Hematopoietic multipotent progenitor cell treated with erythropoietin and hydrocortisone succinate and interleukin-3 and kit ligand, for 4 days (in vitro differentiated cells): ENCODE measurements around the gene SYPL2.

Source experiments
- DNase-seq: peaks from one replicate; pipeline ENCODE4 v3.0.0-alpha.2; 2015

SYPL2 gene

GRCh38 chr1:109493227-109493626 lies 26.9 kb downstream of the SYPL2 start:
- DNase-seq = no peak

DNA sequence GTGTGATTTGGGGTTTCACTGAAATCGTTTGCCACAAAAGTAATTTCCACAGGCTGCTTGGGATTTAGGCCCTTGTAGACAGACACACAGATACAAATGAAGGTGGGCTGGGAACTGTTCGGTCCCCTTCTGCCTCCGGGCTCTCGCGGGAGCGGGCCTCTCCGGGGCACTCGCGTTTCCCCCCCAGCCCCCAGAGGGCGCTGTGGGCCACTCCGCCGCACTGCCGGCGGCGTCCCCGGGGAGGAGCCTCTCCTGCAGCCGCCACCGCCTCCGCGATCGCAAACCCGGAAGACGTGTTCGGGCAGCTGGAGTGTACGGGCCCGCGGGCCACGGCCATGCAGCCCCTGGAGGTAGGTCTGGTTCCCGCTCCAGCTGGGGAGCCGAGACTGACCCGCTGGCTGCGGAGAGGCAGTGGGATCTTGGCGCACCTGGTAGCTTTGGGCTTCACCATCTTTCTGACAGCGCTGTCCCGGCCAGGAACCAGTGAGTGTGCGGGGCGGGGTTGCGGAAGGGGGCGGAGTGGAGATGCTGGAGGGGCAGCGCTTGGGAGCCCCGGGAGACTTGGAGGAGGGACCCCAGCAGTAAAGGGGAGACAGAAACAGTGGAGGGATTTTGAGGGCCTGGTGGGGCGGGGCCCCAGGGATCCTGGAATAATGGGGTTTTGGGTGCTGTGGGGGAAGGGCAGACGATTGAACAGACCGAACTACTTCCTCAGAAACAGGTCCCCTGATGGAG lies 27.6 kb downstream of the SYPL2 start, which contains the start of gene CYB561D1:
Gene CYB561D1, plus strand, starts transcription at position 290 of the 735 bp plus-strand sequence. Its CDS starts 46 bp downstream, at position 336.
- peak; percentile 94 for DNase-seq

DNA sequence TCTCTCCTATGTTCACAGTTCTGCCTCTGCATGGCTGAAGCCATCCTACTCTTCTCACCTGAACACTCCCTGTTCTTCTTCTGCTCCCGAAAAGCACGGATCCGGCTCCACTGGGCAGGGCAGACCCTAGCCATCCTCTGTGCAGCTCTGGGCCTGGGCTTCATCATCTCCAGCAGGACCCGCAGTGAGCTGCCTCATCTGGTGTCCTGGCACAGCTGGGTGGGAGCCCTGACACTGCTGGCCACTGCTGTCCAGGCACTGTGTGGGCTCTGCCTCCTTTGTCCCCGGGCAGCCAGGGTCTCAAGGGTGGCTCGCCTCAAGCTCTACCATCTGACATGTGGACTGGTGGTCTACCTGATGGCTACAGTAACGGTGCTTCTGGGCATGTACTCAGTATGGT lies 29.4 kb downstream of the SYPL2 start:
- no peak for DNase-seq

GRCh38 chr1:109497449-109498160 lies 31.3 kb downstream of the SYPL2 start:
- DNase-seq = no peak

- DNase-seq = peak; percentile 49
Observed at GRCh38 chr1:109498161-109498801, 31.9 kb downstream of the SYPL2 start.

GRCh38 chr1:109499081-109499480 lies 32.7 kb downstream of the SYPL2 start:
- DNase-seq = no peak

DNA sequence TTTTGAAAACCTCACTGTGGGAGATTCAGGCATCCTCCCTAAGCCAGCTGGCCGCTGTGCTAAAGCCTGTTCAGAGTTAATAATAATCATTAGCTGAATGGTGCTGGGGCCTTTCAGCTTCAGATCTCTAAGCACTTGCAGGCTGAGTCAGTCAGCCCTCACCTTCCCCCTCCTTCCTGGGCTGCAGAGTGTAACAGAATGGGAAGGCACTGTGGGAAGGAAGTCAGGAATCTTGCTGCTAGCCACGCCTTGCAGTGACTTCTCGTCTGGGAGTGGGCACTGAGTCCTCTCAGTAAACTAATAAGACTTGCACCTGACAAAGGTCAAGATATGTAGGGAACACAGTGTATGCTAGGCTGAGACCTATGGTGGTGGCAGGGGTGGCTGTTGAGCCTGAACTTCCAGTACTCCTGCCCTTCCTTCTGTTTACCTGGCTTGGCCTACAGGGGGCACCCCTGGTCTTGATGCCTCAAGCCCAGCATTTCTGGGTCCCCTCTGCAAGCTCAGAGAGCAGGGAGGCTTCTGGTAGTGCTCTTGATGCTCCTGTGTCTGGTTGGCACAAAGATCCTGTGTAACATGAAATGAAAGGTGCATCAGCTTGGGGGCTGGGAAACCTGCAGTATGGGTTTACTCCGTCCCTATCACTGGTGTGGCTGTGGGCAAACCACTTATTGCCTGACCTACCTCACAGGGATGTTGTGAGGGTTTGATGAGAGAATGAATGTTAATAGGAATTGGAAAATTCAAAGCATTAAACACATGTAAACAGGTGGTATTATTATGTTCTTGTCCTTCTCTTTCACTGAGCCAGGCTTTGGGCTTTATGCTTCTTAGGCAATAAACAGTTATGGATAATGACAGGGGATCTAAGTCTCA lies 33.6 kb downstream of the SYPL2 start:
- peak; percentile 83 for DNase-seq

GRCh38 chr1:109500941-109501381 lies 34.6 kb downstream of the SYPL2 start:
- no peak for DNase-seq

DNA sequence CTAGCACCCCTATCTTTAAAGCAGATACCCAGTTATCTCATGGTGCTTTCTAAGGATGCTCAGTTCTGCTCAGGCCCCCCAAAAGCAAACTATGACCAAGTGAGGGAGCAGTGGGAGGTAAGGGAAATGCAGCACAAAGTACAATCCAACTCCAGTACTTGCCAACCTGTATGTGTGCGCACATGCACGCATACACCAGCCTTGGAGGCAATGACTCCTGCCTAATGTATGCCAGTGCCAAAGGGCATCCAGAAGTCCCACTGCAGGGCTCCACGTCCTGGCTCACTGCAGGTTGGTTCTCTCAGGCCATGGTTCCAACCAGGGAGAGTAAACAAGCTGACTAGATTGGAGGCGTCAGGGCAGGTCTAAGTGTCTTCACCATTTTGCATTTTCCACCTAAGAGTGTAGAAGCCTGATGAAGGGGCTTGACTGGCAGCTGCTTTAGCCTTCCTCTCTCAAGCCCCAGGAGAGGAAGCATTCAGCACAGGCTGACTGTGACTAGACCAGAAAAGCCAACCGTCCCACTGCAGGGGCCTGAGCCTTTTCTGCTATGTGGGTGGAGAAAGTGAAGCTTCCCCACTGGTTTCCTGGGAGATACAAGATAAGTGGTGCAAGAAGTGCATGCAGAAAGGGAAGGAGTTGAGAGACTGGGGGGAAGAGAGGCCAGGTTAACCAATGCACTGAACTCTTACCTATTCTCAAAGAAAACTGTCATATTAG lies 35.5 kb downstream of the SYPL2 start:
- peak; percentile 76 for DNase-seq

GRCh38 chr1:109502364-109502851 lies 36.1 kb downstream of the SYPL2 start:
- no peak for DNase-seq

- DNase-seq = peak; percentile 21
Observed at GRCh38 chr1:109503935-109504334, 37.6 kb downstream of the SYPL2 start.

DNA sequence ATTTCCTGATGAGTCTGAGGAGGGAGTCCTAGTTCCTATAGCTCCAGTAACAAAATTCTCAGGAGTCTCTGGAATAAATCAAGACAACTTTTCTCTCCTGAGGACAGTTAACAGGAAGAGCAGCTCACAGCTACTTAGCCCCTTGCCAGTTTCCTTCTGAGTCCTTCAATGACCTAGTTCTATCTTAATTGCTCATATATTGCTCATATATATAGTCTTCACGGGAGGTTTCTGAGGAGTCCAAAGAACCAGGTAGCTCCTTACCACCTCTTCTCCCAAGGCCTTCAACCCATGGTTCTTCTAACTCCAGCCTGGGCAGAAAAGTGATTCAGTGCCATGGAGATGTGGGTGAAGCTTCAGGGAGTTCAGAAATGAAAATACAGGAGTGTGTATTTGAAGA lies 38.6 kb downstream of the SYPL2 start:
- DNase-seq = no peak

DNA sequence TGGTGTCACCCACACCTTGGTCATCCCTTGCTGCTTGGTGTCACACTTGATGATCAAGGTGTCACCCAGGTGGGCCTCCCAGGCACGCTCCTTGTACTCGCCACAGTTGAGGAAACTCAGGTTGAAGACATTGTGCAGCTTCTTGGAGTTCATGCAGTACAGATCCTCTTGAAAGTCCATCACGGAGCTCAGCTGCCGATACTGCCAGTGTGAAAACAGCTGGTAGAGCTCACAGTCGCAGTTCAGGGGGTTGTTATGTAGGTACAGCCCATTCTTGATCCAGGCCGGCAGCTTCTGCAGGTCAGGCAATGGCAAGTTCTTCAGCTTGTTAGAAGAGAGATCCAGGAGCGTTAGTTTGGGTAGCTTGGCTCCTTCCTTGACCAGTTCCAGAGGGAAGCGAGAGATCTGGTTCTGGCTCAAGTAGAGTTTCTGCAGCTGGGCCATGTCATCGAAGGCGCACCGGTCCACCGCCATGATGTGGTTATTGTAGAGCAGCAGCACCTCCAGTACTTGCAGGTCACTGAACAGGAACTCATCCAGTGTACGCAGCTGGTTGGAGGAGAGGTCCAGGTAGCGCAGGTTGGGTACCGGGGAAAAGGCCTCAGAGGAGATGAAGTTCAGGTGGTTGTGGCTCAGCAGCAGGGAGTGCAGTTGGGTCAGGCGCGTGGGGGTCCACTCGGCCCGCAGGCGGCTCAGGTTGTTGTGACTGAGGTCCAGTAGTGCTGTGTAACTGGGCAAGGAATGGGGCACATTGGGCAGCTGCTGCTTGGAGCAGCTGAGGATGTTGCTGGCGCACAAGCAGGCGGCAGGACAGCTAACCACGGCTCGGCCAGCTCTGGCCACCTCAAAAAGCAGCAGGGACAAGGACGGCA lies 41.9 kb downstream of the SYPL2 start:
- DNase-seq = no peak

DNA sequence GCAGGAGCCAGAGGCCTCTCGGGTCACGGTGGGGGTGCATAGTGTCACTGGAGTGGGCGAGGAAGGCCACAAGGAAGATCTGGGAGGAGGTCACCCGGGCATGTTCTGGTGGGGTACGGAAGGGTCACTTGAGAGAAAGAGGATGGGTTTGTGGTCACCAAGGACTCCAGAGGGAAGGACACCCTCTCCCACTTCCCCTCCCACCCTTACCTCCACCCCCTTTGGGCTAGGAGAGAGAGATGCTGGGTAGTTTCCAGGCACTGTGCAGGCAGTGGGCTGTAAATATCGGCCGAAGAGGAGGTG lies 42.5 kb downstream of the SYPL2 start:
- DNase-seq = no peak

GRCh38 chr1:109509176-109510134 lies 43.1 kb downstream of the SYPL2 start, which contains the start of gene AMIGO1:
Gene AMIGO1, minus strand, starts transcription at chr1:109509727. Its CDS starts 815 bp downstream, at chr1:109508912.
- peak; percentile 66 for DNase-seq

GRCh38 chr1:109513110-109513710 lies 46.9 kb downstream of the SYPL2 start:
- no peak for DNase-seq

DNA sequence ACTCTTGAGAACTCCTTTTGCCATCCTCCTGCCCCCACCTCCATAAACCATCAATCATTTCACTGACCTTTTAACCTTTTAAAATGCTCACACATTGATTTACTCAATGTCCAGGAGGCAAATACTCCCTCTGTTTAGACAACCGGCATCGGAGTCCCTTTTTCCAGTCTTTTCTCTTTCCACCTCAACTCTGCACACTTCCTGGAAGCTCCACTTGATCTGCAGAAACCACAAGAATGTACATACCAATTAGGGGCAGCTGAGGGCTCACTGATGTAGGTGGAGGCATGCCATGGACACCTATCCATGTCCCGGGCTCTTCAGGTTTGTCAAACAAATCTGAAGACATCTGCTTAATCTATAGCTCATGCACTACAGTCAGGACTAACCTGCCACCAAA lies 48.5 kb downstream of the SYPL2 start:
- no peak for DNase-seq

DNA sequence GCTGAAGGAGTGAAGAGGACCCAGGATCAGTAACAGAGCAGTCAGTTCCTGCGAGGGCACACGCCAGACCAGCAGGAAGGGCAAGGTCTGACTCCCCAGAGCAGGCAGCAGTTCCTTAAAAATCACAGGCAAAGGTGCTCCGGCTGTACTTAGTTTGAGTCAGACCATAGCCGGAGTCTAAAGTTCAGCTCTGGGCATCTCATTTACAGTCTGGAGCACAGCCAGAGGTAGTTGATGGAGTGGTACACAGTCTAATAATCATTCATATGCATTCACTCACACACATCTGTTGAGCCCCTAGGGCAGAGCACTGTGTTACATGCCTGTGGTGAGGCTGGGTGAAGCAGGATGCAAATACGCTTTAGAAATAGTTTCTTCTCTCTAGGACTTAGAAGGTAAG lies 50.5 kb downstream of the SYPL2 start:
- DNase-seq = no peak

GRCh38 chr1:109517337-109517736 lies 51.0 kb downstream of the SYPL2 start:
- no peak for DNase-seq
